GM18868 (cell line): ENCODE measurements around the gene IGFL3.
"Not testable (repeated sequence)": the region's sequence is repeated elsewhere in the genome, so short reads cannot be mapped to it uniquely, and the experiment has no call there.

Source experiments
- ATAC-seq: cut with Tn5 transposase; IDR thresholded peaks from one replicate; pipeline ENCODE4 v1.9.1; 2021; ENCODE audit warnings: mild to moderate bottlenecking, moderate library complexity; ENCODE audit not compliant: unreplicated experiment

IGFL3 gene

DNA sequence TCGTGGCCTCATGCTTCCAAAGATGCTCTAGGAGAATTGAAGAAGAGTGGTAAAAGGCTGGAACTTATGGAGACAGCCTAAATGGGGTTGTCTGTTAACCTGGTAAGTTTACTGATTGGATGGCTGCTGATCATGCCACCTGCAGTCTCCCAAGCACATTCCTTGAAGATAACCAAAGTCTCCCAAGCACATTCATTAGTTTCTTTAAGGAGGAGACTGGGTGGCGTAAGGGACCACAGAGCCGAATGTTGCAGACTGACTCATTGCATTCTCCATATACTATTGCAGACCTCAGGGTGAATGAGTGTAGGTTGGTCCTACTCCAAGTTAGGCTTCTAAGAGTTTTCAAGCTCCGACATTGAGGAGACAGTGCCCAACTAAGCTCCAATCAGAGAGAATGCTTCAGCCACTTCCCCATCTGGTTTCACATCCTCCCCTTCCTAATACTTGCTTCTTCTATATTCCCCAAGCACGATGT is at the start of gene IGFL3:
Gene IGFL3 (minus strand): TSS at position 51 of the 478 bp plus-strand sequence. CDS start 39 bp downstream, at position 12.
- no peak for ATAC-seq

DNA sequence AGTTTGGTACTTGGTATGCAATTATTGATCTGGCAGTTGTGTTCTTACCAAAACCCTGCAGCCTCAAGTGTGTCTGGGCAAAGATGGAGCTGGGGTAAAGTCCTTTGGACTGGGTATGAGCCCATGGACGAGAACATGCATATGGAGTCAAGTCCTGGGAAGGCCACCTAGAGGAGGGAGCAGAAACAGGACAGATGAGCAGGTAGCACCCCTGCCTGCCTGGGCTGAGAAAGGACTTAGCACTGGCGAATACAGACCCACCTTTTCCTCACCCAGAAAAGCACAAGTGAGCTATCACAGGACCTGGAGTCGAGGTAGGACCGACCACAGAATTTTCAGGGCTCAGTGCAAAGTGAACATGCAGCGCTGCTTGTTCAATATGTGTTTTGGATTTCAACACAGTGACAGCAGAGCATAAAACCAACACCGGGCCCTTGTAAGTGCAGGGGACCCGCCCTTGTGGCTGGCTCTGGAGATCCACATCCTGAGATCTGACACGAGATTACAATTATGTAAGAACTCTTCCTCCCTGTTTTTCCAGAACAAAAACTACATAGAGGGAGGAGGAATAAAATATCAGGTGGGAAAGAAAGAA is 49.5 kb upstream of the IGFL3 start:
- no peak for ATAC-seq

DNA sequence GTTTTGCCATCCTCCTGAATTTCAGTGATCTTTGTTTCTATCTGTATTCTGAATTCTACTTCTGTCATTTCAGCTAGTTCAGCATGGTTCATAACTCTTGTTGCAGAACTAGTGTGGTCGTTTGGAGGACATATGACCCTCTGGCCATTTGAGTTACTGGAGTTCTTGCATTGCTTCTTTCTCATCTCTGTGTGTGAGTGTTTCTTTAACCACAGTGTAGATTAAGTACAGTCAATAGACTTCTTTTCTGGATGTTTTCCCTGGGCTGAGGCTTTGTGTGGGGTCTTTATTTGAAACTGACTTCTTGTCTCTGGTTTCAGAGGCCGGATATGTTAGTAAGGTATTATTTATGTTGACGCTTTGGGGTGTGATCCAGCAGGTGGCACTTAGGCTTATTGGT is 38.2 kb upstream of the IGFL3 start:
- ATAC-seq, result no peak

DNA sequence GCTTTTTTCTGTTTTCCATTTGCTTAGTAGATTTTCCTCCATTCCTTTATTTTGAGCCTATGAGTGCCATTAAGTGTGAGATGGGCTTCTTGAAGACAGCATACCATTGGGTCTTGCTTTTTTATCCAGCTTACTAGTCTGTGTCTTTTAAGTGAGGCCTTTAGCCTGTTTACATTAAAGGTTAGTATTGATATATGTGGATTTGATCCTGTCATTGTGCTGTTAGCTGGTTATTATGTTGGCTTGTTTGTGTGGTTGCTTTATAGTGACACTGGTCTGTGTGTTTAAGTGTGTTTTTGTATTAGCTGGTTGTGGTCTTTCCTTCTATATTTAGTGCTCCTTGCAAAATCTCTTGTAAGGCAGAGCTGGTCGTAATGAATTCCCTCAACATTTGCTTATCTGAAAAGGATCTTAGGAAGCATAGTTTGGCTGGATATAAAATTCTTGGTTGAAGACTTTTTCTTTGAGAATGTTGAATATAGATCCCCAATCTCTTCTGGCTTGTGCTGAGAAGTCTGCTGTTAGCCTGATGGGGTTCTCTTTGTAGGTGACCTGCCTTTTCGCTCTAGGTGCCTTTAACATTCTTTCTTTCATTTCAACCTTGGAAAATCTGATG is 37.3 kb upstream of the IGFL3 start:
- not testable (repeated sequence) for ATAC-seq

DNA sequence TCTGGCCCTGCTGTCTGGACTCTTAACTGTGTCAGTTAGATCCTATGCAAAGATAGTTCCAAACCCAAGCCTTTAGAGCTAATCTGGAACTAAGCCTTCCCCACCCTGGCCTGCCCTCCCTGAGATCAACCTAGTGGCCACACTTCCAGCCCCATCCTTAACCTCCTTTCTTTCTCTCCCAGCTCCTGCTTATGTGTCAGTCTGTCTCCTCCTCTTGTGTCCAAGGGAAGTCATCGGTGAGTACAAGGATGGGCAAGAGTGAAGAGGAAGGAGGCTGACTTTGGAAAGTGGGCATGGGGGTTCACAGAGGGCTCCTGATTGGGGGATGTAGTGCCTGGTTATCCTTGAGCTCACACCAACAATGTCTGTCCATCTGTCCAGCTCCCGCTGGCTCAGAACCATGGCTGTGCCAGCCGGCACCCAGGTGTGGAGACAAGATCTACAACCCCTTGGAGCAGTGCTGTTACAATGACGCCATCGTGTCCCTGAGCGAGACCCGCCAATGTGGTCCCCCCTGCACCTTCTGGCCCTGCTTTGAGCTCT is 35.8 kb upstream of the IGFL3 start:
- no peak for ATAC-seq

DNA sequence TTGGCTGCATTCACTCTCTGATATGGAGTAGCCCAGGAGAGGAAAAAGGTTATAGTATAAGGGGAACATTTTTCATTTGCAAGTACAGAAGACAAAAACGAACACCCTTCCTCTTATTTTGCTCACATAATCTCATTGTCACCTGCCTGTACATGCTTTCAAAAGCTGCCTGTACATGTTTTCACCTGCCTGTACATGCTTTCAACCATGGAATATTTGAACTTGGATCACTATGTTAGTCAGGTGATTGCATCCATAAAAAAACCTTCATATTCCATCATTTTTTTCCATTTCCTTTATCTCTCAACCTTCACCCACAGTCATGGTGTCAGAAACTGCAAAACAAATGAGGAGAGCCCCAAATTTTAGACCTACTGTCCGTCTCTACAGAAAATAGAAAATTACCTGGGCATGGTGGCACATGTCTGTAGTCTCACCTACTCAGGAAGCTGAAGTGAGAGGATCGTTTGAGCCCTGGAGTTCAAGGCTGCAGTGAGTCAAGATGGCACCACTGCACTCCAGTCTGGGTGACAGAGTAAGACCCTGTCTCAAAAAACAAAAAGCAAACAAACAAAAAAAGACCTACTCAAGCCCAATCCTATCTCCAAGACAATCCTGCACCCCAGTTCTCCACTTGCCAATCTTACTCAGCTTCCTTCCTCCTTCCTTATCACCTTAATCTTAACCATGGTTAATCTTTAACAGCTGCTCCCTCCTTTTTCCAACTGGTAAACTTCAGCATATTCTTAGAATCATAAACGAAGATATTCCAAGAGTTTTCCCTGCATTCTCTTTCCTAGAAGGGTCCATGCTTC is 35.1 kb upstream of the IGFL3 start:
- no peak for ATAC-seq

DNA sequence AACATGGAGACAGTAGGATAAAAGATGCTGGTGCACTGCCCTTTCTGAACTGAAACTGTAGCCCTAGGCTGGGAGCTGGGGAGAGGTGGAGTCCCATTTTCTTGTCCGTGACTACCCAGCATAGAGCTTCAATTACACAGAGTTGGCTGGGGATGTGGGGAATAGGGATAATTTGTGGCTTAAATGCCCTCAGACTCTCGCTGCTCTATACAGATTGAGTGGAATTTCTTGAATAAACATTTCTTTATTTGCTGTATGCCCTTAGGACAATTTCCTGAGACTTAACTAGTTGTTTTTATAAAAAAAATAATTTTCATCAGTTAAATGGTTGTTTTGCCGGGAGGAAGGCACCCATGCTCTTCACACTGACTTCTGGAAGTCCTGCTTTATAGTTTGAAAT is 30.7 kb upstream of the IGFL3 start:
- no peak for ATAC-seq

DNA sequence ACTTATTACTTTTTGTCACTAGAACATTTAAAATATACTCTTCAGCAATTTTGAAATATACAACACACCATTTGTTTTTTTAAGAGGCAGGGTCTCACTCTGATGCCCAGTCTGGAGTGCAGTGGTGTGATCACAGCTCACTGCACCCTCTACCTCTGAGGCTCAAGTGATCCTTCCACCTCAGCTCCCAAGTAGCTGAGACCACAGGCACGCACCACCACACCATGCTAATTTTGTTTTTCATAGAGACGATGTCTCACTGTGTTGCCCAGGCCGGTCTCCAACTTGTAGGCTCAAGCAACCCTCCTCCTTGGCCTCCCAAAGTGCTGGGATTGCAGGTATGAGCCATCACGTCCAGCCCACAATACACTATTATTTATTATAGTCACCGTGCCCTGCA is 26.1 kb upstream of the IGFL3 start:
- no peak for ATAC-seq

DNA sequence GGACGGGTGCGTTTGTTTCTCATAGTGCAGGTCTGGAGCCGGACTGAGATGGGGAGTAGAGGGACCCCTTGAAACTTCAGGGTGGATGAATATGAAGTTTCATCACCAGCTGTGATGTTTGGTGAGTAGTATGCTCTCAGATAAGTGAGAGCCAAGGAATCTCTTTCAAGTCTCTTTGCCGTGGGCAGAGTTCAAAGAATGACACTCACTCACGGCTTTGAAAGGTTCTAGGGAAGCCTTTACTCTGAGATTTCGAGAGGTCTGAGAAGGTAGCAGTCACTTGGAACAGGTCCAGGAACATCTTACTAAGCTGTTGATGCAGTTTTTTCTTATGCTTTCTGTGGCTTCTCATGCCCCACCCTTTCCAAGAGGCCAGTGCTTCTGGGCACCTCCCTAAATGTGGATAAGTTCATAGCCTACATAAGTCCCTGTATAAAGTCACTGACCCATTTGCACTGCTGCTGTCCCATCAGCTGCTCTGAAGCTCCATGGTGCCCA is 23.4 kb upstream of the IGFL3 start, which contains the start of gene IGFL2:
Gene IGFL2 (plus strand): TSS at position 448 of the 498 bp plus-strand sequence. CDS start 41 bp downstream, at position 489.
- ATAC-seq, result no peak

DNA sequence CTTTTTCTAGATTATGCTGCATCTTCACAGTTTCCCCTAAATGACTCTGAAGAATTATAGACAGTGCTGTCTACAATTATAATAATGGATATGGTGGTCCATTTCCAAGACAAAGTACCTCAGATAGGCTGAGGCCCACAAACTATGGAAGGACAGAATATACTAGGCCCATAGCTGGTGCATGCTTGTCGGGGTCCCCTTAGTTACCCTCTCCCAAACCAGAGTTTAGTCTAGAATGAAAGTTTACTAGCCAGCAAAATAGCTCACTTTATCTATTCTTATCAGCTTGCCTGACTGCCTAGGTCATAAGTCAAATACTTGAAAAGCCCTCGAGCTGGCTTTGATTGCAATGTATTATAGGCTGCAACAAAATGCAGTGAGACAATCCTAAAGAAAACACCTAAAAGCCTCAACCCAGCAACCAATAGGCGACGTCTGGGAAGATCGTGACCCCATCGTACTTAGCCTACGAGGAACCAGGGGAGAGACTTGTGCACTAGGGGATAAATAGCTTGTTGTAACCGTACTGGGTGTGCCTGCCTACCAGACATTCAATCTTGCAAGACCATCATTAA is 22.8 kb upstream of the IGFL3 start:
- no peak for ATAC-seq

DNA sequence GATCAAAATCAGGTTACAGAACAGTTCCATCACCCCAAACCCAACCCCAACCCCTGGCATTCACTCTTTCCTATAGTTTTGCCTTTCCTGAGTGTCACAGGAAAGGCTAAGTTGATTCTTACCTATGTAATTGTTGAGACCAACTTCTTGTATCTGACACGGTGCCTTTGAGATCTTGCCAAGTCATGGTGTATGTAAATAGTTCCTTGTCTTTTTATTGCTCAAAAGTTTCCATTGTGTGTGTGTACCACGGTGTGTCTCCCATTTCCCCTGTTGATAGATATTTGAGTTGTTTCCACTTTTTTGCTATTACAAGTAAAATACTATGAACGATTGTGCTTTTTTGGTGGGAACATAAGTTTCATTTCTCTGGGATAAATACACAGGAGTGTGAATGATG is 20.3 kb upstream of the IGFL3 start:
- no peak for ATAC-seq

DNA sequence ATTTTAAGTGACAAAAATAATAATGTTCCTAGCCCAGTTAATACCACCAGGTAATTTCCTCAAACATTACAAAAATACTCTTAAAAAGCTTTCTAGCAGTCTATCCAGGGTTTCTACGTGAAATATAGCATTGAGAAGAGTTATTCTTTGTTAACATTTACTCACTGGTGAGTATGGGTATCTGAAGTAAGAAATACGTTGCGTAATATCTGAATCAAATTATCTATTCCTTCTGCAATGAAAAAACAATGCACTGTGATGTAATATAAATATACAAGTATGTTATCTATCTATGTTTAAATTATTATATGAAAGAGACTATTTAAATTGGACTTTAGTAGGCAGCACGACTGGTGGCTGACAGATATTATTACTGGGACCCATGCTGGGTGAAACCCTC is 17.8 kb upstream of the IGFL3 start:
- ATAC-seq, result no peak

DNA sequence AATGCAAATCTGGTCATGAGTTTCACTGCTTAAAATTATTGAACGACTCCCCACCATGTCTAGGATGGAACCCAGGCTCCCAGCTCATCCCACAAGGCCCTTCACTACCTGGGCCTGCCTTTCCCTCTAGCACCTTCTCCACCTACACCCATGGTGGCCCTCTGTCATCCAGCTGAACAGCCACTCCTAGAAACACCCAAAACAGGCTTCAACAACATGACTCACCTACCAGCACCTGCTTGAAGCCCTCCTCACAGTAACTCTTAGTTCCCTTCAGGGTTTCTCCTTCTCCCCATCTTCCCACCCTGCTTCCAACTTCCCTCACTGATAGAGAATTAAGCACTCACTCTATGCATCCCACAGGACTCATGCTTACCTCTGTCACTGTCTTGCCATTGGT is 16.9 kb upstream of the IGFL3 start:
- no peak for ATAC-seq

DNA sequence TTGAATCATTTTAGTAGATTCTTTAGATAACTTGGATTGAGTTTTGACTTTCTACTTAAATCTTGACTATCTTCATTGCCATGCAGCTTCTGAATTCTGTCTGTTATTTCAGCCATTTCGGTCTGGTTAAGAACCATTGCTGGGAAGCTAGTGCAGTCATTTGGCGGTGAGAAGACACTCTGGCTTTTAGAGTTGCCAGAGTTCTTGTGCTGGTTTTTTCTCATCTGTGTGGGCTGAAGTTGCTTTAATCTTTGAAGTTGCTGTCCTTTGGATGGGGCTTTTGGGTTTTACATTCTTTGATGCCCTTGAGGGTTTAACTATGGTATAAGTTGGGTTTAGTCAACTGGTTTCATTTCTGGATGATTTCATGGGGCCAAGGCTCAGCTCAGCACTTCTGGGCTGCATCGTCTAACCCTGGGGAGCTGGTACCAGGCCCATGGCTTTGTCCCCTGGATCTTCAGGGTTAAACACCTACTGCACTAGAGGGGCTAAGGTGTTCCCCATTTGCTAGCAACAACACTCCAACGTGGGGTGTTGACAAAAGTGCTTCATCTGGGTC is 13.5 kb upstream of the IGFL3 start:
- ATAC-seq, result no peak

DNA sequence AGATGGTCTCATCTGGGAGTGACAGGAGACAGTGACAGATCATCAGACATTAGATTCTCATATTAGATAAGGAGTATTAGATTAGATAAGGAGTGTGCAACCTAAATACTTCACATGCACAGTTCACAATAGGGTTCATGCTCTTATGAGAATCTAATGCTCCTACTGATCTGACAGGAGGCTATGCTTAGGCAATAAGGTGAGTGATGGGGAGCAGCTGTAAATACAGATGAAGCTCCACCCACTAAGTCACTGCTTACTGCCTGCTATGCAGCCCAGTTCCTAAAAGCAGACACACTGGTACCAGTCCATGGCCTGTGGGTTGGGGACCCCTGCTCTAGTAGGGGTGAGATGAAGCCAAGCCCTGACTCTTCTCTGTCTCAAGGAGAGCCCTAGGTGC is 10.0 kb upstream of the IGFL3 start:
- no peak for ATAC-seq

DNA sequence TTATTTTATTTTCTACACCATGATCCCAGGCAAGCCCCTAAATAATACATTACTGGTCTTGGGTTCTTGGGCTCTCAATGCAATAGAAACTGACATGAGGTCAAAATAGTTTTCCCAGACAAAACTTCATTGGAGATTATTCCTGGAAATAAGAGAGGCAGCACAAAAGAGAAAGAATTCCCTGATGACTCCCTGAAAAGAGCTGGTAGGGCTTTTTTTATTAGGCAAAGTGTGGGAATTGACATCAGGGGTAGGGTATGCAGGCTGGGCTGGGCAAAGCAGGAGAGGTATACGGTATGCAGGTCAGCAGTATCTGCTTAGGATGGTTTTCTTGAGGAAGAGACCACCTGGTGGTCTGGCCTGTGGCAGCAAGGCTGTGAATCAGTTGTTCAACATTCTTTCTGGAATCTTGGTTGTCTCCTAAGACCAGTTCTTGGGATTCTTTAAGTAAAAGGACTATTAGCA is 9.3 kb upstream of the IGFL3 start:
- no peak for ATAC-seq

DNA sequence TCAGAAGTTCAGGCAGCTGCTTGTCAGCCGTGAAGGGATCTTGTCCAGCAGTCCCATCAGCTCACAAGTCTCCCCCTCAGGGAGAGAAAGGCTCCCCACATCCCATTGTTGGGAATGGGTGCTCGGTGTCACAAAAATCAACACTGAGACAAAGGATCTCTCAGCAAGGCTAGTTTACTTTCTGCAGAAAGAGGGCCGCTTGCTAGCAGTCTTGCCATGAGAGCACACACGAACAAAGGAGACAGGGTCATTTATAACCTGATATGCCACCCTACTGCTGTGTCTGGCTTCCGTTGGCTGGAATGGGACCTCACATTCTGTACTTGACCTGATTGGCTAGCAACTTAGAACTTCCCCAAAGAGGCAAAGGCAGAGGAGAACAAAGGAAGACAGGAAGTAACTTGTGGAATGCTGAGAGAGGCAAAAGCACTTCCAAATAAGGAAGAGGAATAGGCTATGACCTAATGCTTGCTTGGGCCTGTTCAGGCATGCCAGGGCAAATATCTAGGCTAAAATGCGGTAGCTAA is 8.7 kb upstream of the IGFL3 start:
- no peak for ATAC-seq

DNA sequence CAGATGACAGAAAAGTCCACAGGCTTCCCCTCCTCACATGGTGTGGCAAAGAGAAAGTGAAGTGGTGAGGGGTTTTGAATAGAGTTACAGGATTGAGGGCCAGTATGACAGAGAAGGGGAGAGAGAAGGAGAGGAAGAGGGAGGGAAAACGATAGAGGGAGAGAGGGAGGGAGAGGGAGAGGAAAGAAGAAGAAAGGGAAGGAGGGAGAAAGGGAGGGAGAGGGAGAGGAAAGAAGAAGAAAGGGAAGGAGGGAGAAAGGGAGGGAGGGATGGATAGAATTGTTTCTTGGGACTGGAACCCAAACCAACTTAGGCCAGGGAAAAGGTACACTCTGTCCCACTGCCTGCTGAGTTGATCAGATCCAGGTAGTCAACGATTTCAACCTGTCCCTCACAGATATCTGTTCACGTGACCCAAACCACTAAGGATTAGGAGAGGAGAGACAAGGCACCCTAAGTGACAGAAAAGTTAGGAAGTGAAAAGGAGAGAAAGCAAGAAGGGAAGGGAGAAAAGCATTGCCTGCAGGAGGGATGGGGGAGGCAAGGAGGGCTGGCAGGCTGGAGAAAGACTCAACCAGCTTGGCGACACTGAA is 8.1 kb upstream of the IGFL3 start:
- ATAC-seq, result no peak

DNA sequence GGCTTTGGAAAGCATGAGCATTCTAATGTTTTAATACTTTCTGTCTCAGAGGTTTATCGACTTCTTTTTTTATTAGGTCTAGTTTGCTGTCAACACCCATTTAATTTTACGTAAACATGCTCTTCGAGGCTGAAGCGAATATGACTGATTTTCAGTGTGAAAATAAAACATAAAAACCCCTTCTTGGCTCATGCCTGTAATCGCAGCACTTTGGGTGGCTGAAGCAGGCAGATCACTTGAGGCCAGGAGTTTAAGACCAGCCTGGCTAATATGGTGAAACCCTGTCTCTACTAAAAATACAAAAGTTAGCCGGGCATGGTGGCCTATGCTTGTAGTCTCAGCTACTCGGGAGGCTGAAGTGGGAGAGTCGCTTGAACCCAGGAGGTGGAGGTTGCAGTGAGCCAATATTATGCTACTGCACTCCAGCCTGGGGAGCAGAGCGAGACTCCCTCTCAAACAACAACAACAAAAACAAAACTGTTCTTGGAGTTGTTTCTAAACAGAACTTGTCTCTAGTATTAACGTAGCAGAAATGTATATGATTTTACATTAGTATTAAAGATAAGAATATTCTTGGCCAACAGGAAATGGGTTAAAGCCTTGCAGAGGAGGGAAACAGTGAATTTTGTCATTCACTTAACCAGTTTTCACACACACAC is 7.1 kb upstream of the IGFL3 start:
- no peak for ATAC-seq
